Ureter (tissue), 1 donor: ENCODE measurements around the gene LCNL1. TPM values are rescaled to one million over a fixed set of nuclear protein-coding genes. Genes with fewer than 3 reads are reported as not detected.
A peak's percentile ranks its signal among the peaks of the same experiment; 100 is the strongest.
"Not testable (repeated sequence)": the region's sequence is repeated elsewhere in the genome, so short reads cannot be mapped to it uniquely, and the experiment has no call there.

Source experiments
- DNase-seq: peaks from one replicate; pipeline ENCODE4 v3.0.0-alpha.2; 2020; ENCODE audit warnings: low spot score
- total RNA-seq: library from RNA; stranded (reverse); gene quantifications from one replicate; pipeline ENCODE4 v1.2.4, GENCODE V29; 2023
- donor health status: DM: yes; HTN: yes; CAD: no.

Gene LCNL1
- total RNA-seq, 1 donor from 2014 or later, result 1.7 TPM

DNA sequence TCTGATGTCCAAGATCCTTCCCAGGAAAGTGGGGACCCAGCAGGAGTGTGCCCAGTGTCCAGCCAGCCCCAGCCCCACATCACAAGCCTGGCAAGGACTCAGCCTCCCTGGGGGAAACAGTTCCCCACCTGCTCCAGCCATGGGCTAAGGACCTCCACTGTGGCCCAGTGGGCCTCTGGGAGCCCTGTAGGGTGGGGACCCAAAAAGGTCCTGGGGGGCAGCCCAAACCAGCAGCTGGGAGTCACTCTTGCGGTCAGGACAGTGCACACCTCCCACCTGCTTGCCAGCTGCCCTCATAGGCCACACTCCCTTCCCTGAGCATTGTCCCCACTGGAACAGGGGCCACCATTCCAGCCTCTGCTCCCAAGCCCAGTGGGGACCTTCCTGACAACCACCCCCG lies 43.6 kb downstream of the LCNL1 start:
- no peak for DNase-seq

DNA sequence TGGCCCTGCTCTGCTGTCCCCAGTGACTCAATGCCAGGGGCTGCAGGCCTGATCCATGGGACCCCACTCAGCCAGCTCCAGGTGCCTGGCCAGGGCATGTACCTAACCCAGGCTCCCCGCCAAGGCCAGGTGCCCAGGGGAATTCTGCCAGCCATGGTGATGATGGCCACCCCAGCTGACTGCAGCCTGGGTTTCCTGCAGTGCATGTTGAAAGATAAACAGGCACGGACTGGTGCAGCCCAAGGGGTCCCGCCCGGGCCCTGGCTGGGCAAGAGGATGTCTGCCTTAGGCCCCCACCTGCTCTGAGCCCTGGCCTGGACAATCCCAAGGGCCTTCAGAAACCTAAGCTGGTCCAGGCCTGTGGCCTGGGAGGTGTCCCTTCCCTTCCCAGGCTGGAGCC lies 44.0 kb downstream of the LCNL1 start:
- DNase-seq, result no peak

DNA sequence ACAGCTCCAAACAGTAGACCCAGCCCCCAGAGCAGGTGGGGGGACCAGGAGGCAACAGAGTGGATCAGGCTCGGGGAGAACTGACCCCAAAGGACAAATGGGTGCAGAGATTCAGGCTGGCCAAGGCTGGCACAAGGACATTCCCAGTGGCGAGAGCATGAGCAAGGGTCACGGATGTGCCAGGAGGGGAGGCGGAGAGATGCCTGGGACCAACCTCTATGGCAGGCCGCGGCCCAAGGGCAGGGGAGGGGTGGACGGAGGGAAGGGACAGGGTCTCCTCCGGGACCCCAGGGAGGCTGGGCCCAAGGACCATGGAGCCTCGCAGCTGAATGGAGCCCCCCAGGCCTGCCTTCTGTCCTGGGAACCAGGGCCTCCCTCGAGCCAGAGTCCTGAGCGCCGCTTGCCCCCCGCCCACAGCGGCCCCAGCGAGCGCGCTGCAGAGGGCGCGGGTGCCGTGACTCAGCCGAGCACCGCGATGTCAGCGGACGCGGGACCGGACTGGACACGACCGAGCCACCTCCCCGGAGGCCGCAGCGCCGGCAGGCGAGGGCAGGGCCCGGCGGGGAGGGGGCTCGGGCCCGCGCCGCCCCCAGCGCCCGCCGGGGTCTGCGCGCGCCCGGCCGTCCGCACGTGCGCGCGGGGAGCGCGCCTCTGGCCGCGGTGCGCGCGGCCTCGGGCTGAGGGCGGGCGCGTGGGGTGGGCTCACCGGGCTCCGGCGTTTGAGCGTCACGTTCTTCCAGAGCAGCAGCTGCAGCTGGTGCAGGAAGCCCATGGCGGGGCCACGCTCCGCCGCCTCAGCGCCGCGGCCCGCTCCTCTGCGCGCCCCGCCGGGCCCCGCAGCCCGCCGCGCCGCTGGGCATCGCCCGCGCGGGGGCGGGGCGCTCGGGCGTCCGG lies 44.8 kb downstream of the LCNL1 start, which contains the start of gene ABCA2:
Gene ABCA2 (minus strand): TSS at position 869 of the 894 bp plus-strand sequence. CDS start 97 bp downstream, at position 772.
- no peak for DNase-seq

DNA sequence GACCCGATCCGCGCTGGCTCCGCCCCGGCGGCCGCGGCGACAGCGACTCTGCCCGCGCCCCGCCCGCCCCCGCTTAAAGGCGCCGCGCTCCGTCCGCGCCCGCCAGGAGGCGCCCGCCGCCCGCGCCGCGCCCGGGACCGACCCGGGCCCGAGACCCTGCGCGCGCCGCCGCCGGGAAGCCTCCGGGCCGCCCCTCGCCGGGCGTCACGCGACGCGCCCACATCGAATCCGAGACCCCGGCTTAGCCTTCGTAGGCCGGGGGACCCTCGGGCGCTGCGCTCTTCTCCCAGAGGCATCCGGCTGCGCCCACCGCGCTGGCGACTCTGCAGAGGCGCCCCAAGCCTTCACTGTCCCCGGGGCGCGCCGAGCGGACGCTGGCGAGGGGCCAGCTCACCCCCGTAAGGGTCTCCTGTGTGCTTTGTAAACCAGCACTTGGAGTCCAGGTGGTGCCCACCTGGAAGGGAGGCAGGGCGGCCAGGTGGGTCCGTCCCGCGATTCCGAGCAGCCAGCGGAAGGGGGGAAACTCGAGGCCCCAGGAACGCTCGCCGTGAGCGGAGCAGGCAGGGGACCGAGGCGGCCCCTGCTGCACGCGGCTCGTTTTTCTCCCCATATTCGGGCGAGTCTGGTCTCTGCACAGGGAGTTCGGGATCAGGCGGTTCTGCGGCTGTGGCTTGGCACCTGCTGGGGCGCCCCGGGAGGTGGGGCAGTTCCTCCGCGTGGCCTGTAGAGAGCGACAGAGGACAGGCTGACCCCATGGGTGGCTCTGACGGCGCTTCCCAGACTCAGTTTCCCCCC lies 45.7 kb downstream of the LCNL1 start:
- peak; percentile 68 for DNase-seq

DNA sequence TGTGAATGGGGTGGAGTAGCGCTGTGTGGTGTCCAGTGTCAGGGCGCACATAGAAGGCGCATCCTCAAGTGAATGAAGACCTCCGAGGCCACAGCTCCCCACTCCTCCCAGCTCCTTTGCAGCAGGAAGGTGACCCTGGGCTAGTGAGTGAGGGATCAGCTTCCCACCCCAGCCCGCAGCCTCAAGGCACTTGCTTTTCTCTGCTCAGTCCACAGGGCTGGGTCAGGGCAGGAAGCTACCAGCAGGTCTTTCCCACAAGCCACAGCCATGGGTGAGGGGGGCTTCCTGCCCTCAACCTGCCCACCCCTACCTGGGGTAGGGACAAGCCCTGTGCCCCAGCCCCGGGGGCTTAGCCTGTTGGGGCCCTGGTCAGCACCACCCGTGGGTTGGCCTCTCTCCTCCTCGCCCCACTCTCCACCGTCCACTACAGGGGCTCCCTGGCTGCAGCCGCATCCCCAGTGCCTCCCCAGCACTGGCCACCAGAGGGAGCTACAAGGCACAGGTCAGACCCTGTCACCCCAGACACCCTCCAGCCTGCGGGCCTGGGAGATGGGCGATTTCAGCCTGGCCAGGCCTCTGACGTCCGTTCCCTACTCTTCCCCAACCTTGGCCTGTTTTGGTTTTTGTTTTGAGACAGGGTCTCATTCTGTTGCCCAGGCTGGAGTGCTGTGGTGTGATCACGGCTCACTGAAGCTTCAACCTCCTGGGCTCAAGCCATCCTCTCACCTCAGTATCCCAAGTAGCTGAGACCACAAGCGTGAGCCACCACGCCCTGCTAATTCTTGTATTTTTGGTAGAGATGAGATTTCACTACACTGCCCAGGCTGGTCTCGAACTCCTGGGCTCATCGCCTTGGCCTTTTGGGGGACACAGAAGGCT lies 46.5 kb downstream of the LCNL1 start:
- DNase-seq, result peak; percentile 73

DNA sequence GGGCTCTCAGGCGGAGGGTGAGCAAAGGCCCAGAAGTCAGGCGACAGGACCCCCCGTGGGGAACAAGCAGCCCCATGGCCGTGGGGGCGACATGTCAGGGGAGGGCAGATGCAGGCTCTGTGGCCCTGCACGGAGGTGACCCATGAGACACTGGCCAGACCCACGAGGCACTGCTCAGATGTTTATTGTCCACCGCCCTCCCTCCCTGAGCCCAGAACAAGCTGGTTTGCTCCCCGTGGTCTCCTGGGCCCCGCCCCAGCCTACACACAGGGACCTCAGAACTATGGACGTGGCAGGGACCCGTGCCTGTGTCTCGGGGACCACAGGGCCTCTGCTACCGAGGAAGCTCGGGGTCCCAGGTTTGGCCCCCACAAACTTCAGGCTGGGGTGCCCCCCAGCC lies 47.2 kb downstream of the LCNL1 start:
- no peak for DNase-seq

DNA sequence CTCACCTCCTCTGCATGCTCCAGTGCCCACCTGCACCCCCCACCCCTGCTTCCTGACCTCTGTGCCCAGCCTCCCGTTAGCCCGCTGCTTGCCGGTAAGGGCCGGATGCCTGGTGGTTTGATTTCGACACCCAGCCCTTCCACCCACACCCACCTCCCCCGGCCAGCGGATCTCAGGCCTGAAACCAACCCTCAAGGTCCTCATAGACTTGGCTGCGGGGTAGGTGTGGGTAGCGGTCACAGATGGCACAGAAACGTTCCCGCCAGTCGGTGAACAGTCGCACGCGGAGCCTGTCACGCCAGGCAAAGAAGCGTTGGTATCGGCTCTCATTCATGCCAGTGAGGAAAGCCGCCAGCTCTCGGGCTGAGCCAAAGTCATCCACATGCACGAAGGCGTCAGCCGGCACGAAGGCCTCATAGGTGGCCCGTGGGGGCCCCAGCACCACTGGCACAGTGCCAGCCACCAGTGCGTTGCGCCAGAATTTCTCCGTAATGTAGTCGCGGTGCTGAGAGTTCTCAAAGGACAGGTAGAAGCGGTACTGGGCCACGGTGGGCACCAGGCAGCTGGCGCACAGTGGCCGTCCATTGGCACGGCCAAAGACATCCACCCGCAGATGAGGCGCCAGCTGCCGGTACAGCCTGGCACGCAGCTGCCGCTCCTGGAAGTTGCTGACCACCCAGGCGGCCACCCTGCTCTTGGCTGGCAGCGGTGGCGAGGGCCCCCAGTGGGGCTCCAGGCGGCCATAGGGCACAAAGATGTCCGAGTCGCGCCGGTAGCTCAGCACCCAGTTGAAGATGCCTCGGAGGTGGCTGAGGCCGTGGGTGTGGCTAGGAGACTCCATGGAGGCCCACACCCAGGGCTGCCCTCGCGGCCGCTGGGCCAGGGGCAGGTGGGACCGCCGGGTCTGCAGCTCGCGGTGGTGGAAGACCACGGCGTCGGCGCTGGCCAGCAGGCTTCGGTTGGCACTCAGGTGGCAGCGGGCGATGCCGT lies 48.0 kb downstream of the LCNL1 start:
- DNase-seq, result no peak

DNA sequence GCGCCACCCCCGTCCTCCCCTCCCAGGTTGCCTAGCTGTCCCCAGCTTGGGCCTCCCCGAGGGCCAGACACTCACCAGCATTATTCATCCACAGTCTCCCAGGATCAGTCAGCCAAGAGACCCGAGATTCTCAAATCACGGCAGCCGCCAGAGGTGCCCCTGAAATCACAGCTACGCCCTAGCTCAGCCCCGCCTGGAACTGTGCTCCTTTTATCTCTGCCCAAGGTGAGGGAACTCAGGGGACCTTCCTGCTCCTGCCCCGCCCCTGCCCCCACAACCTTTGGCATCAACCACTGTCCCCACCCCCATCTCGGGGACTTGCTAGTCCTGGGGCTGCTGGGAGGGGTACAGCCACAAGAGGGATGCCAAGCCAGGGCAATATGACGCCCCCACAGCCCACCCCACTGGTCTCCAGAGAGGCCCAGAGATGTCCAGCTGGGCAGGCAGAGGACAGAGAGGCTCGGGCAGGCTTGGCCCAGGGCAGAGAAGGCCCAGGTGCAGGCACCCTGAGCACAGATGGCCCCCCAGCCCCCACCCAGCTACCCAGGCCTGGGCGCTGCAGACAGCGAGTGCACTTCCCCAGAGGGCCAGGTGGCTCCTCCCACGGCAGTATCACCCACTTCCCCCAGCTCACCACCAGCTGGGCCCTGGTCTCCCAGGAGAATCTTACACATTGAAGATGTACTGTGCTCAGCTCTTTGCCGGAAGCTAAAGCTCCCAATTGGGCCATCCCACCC lies 49.3 kb downstream of the LCNL1 start, which contains the start of gene FUT7:
Gene FUT7 (minus strand): TSS at position 185 of the 737 bp plus-strand sequence. CDS start 97 bp downstream, at position 88.
- no peak for DNase-seq

DNA sequence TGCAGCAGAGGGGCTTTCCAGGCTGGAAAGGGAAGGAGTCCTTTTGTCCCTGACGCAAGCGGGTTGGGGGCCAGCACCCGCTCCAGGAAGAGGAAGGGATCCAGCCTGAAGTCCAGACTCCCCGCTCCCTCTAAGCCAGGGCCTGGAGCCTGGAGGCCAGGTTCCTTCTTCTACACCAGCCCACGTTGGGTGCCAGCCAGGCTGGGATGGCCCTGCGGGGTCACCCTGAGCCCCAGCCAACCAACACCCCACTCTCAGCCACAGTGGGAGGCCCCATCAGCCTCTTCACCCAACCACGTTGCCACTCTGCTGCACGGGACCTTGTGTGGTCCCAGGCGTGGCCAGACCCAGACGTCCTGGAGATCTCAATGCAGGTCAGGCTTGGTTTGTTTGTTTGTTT lies 50.1 kb downstream of the LCNL1 start:
- no peak for DNase-seq

DNA sequence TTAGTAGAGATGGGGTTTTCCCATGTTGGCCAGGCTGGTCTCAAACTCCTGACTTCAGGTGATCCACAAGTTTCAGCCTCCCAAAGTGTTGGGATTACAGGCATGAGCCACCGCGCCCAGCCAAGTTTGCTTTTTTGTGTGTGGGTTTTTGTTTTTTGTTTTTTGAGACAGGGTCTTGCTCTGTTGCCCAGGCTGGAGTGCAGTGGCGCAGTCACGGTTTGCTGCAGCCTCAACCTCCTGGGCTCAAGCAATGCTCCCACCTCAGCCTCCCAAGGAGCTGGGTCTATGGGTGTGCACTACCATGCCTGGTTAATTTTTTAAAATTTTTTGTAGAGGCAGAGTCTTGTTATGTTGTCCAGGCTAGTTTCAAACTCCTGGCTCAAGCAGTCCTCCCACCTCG lies 50.7 kb downstream of the LCNL1 start:
- DNase-seq, result not testable (repeated sequence)

DNA sequence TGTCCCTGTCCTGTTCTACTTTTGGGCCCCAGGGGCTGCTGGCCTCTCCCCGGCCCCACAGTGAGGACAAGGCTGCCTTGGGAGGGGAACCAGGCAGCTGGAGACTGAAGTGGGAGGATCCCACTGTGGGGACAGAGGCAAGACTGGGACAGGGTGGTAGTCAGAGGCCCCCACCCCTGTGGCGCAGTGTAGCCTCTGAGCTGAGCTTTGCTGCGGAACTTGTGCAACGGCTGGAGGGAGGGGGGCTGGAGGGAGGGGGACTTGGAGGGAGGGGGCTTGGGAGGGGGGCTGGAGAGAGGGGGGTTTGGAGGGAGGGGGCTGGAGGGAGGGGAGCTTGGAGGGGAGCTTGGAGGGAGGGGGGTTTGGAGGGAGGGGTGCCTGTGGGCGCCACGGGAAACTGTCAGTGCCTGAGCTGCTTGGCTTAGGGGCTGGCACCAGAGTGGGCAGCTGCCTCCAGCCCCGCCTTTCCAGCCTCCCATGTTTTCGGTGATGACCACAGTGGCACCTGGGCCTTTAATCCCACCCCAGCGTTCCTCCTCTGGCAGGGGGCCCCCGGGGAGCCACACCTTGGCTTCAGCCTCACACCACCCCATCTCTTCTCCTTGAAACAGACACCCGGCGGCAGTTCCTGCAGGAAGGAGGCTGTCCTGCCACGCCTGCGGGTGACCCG lies 51.4 kb downstream of the LCNL1 start:
- DNase-seq, result no peak

DNA sequence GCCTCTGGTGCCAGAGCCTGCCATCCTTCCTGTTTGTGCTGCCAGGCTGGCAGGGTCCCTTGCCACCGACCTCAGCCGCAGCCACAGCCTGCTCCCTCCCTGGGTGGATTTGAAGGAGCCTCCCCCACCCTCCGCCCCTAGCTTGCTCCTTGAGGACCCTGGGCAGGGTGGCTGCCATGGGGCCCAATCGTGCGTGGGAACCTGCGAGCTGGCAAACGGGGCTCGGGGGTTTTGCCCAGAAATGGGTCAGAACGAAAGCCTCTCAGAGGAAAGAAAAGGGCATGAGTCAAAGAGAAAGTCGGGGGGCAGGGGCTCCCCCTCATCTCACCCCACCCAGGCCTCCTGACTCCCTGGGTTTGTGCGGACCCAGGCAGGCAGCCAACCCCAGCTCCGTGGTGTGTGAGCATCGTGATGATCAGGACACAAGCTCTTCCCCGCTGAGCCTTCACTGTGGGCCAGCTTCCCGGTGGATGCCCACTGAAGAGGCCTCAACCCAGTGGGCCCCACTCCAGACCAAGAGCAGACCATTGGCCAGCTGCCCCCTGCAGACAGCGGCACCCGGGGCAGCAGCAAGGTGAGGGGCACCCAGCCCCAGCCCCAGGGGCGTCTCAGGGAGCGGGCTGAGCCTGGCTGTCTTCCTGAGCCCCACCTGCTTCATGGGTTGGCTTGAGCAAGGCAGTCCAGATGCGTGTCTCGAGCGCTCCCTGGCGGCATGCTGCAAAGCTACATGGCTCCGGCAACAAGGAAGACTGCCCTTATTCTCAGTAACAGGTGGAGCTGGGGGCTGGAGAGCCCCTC lies 52.1 kb downstream of the LCNL1 start:
- peak; percentile 86 for DNase-seq

Other genes starting within 250 kb of the LCNL1 start
- gene LCN10, start 240.1 kb upstream of the LCNL1 start, total RNA-seq, result 40.6 TPM
- gene LCN6, start 234.5 kb upstream of the LCNL1 start, total RNA-seq, result 62.8 TPM
- gene LCN8, start 224.8 kb upstream of the LCNL1 start, total RNA-seq, result not detected
- gene LCN15, start 218.5 kb upstream of the LCNL1 start, total RNA-seq, result not detected
- gene TMEM141, start 191.6 kb upstream of the LCNL1 start, total RNA-seq, result 80.8 TPM
- gene CCDC183, start 186.7 kb upstream of the LCNL1 start, total RNA-seq, result 0.18 TPM
- 60.2 TPM for gene RABL6, start 175.0 kb upstream of the LCNL1 start, total RNA-seq
- 4.8 TPM for gene AJM1, start 140.5 kb upstream of the LCNL1 start, total RNA-seq
- gene PHPT1, start 133.6 kb upstream of the LCNL1 start, total RNA-seq, result 109 TPM
- 10.7 TPM for gene MAMDC4, start 130.6 kb upstream of the LCNL1 start, total RNA-seq
- 338 TPM for gene EDF1, start 116.7 kb upstream of the LCNL1 start, total RNA-seq
- gene TRAF2, start 96.5 kb upstream of the LCNL1 start, total RNA-seq, result 16.4 TPM
- gene FBXW5, start 38.3 kb upstream of the LCNL1 start, total RNA-seq, result 62.4 TPM
- 1.6 TPM for gene C8G, start 37.8 kb upstream of the LCNL1 start, total RNA-seq
- gene LCN12, start 30.7 kb upstream of the LCNL1 start, total RNA-seq, result 3.4 TPM
- gene PTGDS, start 5.5 kb upstream of the LCNL1 start, total RNA-seq, result 111 TPM
- gene PAXX, start 9.4 kb downstream of the LCNL1 start, total RNA-seq, result 51.5 TPM
- gene CLIC3, start 13.6 kb downstream of the LCNL1 start, total RNA-seq, result 3.6 TPM
- 25.7 TPM for gene ABCA2, start 45.2 kb downstream of the LCNL1 start, total RNA-seq
- gene FUT7, start 49.1 kb downstream of the LCNL1 start, total RNA-seq, result not detected
- 138 TPM for gene NPDC1, start 63.2 kb downstream of the LCNL1 start, total RNA-seq
- gene ENTPD2, start 71.1 kb downstream of the LCNL1 start, total RNA-seq, result 1.3 TPM
- gene SAPCD2, start 87.6 kb downstream of the LCNL1 start, total RNA-seq, result 1.6 TPM
- gene UAP1L1, start 94.5 kb downstream of the LCNL1 start, total RNA-seq, result 12.7 TPM
- gene MAN1B1, start 104.0 kb downstream of the LCNL1 start, total RNA-seq, result 57.8 TPM
- gene DPP7, start 131.7 kb downstream of the LCNL1 start, total RNA-seq, result 157 TPM
- gene GRIN1, start 156.2 kb downstream of the LCNL1 start, total RNA-seq, result 0.21 TPM
- not detected for gene LRRC26, start 187.1 kb downstream of the LCNL1 start, total RNA-seq
- gene TMEM210, start 189.1 kb downstream of the LCNL1 start, total RNA-seq, result not detected
- gene ANAPC2, start 205.6 kb downstream of the LCNL1 start, total RNA-seq, result 74.5 TPM
- 58.3 TPM for gene SSNA1, start 205.7 kb downstream of the LCNL1 start, total RNA-seq
- 17.6 TPM for gene TPRN, start 217.7 kb downstream of the LCNL1 start, total RNA-seq
- gene TMEM203, start 222.7 kb downstream of the LCNL1 start, total RNA-seq, result 36.2 TPM
- 20.3 TPM for gene NDOR1, start 222.7 kb downstream of the LCNL1 start, total RNA-seq
- gene RNF208, start 239.2 kb downstream of the LCNL1 start, total RNA-seq, result 6.5 TPM
- 1.9 TPM for gene CYSRT1, start 242.2 kb downstream of the LCNL1 start, total RNA-seq
- gene RNF224, start 244.5 kb downstream of the LCNL1 start, total RNA-seq, result 0.34 TPM
- not detected for gene SLC34A3, start 247.9 kb downstream of the LCNL1 start, total RNA-seq